MV-4-11 (cell line): ENCODE results near the gene AGBL3.

ENCODE experiments used
- DNase-seq: peaks from one replicate; lab custom pipeline; 2025; lab: John Stamatoyannopoulos, UW

The AGBL3 gene

GRCh38 chr7:135147899-135148721 lies 161.8 kb downstream of the AGBL3 start, which contains the start of gene TMEM140:
Gene TMEM140, plus strand, starts transcription at chr7:135148072. Its CDS starts 16,370 bp downstream, at chr7:135164442.
- peak; percentile 61 for DNase-seq

- DNase-seq = no peak
Observed at GRCh38 chr7:135150072-135150782, 163.9 kb downstream of the AGBL3 start.

GRCh38 chr7:135151132-135151531 lies 164.8 kb downstream of the AGBL3 start:
- no peak for DNase-seq

- peak; percentile 28 for DNase-seq
Observed at GRCh38 chr7:135151533-135151932, 165.2 kb downstream of the AGBL3 start.

- DNase-seq = no peak
Observed at GRCh38 chr7:135152442-135152841, 166.1 kb downstream of the AGBL3 start.

GRCh38 chr7:135154734-135155133 lies 168.4 kb downstream of the AGBL3 start:
- DNase-seq = no peak

- DNase-seq = no peak
Observed at GRCh38 chr7:135156290-135156689, 170.0 kb downstream of the AGBL3 start.

- no peak for DNase-seq
Observed at GRCh38 chr7:135158141-135158655, 171.9 kb downstream of the AGBL3 start.

GRCh38 chr7:135158874-135159273 lies 172.6 kb downstream of the AGBL3 start:
- DNase-seq = no peak

- DNase-seq = no peak
Observed at GRCh38 chr7:135159359-135160085, 173.2 kb downstream of the AGBL3 start.

- DNase-seq = peak; percentile 74
Observed at GRCh38 chr7:135160098-135160857, 174.0 kb downstream of the AGBL3 start.

- DNase-seq = peak; percentile 77
Observed at GRCh38 chr7:135160858-135161653, 174.7 kb downstream of the AGBL3 start.

- DNase-seq = no peak
Observed at GRCh38 chr7:135161669-135162068, 175.4 kb downstream of the AGBL3 start.

- DNase-seq = no peak
Observed at GRCh38 chr7:135162382-135163001, 176.2 kb downstream of the AGBL3 start.

- no peak for DNase-seq
Observed at GRCh38 chr7:135164357-135165061, 178.2 kb downstream of the AGBL3 start.

- no peak for DNase-seq
Observed at GRCh38 chr7:135165862-135166261, 179.6 kb downstream of the AGBL3 start.

GRCh38 chr7:135166338-135166990 lies 180.2 kb downstream of the AGBL3 start:
- no peak for DNase-seq

GRCh38 chr7:135167365-135167917 lies 181.1 kb downstream of the AGBL3 start:
- no peak for DNase-seq

GRCh38 chr7:135168001-135168400 lies 181.7 kb downstream of the AGBL3 start:
- DNase-seq = no peak
